Hematopoietic multipotent progenitor cell treated with erythropoietin and hydrocortisone succinate and interleukin-3 and kit ligand, for 4 days (in vitro differentiated cells): ENCODE results near the gene CDH22.
A peak's percentile ranks its signal among the peaks of the same experiment; 100 is the strongest.

Source experiments
- DNase-seq: peaks from one replicate; pipeline ENCODE4 v3.0.0-alpha.2; 2015

Gene CDH22

GRCh38 chr20:46159101-46159897 lies 149.0 kb downstream of the CDH22 start:
- DNase-seq: no peak

- no peak for DNase-seq
These were observed 149.8 kb downstream of the CDH22 start for GRCh38 chr20:46158476-46158987.

GRCh38 chr20:46157625-46158024 lies 150.7 kb downstream of the CDH22 start:
- DNase-seq: no peak

- no peak for DNase-seq
These were observed 151.2 kb downstream of the CDH22 start for GRCh38 chr20:46157076-46157592.

GRCh38 chr20:46156065-46156464 lies 152.2 kb downstream of the CDH22 start:
- DNase-seq: no peak

- no peak for DNase-seq
These were observed 153.5 kb downstream of the CDH22 start for GRCh38 chr20:46154796-46155195.

GRCh38 chr20:46154305-46154704 lies 154.0 kb downstream of the CDH22 start:
- DNase-seq: no peak

- no peak for DNase-seq
These were observed 155.3 kb downstream of the CDH22 start for GRCh38 chr20:46152824-46153586.

- DNase-seq: no peak
These were observed 156.4 kb downstream of the CDH22 start for GRCh38 chr20:46151936-46152335.

- no peak for DNase-seq
These were observed 157.4 kb downstream of the CDH22 start for GRCh38 chr20:46150943-46151342.

- no peak for DNase-seq
These were observed 159.7 kb downstream of the CDH22 start for GRCh38 chr20:46148313-46149208.

GRCh38 chr20:46145713-46146112 lies 162.6 kb downstream of the CDH22 start:
- DNase-seq: no peak

- peak; percentile 29 for DNase-seq
These were observed 163.8 kb downstream of the CDH22 start for GRCh38 chr20:46144432-46145025.

- no peak for DNase-seq
These were observed 166.2 kb downstream of the CDH22 start for GRCh38 chr20:46142124-46142523.

GRCh38 chr20:46139908-46140482 lies 168.3 kb downstream of the CDH22 start:
- no peak for DNase-seq

GRCh38 chr20:46139266-46139889 lies 168.9 kb downstream of the CDH22 start:
- DNase-seq: no peak

- DNase-seq: no peak
These were observed 170.5 kb downstream of the CDH22 start for GRCh38 chr20:46137816-46138215.

- no peak for DNase-seq
These were observed 172.3 kb downstream of the CDH22 start for GRCh38 chr20:46135856-46136633.

GRCh38 chr20:46134716-46135115 lies 173.6 kb downstream of the CDH22 start:
- DNase-seq: no peak

- DNase-seq: no peak
These were observed 174.2 kb downstream of the CDH22 start for GRCh38 chr20:46133886-46134654.
